Endometrium (tissue), 2 donors: Measurements from ENCODE around the gene TBC1D9.

Experiments used
- FAIRE-seq: peaks from 2 replicates; lab custom pipeline; 2012; peaks lifted over from hg19 to GRCh38; lab: Jason Lieb, UNC
- donor health status: control.
- donor health status: control.

The TBC1D9 gene

DNA sequence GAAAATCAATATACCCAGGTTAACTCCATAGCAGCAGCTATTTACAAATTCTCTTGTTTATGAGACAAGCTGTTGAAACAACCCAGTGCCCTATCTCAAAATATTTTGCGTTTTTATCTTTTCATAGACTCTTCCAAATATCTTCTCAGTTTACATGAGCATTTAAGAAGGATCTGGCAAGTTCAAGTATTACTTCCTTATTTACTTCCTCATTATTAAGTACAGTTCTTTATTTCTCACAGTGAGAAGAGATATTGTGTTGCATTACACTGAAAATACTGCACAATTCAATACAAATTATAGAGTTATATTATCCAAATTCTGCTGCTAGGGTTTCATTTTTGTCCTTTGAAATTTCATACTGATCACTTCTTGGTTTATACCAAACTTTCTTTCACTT is 143.8 kb downstream of the TBC1D9 start:
- no peak for FAIRE-seq

- FAIRE-seq, result no peak
These were observed 144.3 kb downstream of the TBC1D9 start for GRCh38 chr4:140611854-140612253.

- FAIRE-seq, result peak; percentile 79
These were observed 146.4 kb downstream of the TBC1D9 start for GRCh38 chr4:140609548-140610425.

DNA sequence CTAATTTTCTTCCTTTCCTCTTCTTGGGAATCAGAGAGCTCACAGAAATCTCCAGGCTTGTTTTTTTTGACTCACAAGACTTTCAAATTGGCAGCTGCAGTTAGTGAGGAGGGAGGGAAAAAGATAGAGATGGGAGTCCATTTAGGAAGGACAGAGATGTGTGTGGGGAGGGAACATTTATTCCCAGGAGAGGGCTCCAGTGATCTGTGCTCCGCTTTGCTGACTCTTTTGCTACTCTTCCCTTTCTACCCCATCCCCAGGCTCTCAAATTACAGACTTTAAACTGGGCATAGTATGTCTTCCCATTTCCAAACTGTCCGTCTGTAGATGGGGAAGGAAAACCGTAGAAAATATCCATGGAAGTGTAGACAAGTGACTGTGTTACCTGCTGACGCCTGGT is 148.3 kb downstream of the TBC1D9 start:
- FAIRE-seq, result no peak

- no peak for FAIRE-seq
These were observed 151.6 kb downstream of the TBC1D9 start for GRCh38 chr4:140604544-140604943.

DNA sequence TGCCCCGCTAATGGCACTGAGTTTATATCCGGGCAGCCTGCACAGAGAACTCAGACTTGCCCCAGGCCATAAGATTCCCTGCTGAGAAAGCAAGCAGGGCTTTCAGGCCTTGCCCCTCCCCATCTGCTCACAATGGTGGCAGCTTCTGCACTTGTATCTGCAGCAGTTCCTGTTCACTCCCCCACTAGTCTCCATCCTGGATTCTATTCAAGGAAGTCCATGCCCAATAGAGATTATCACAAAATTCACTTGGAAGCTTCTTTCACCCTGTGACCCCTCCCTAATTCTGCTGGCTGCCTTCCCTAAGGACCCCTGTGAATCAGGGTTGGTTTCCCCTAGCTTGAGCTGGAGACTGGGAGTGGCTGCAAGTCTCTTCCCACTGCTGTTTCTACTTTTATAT is 152.9 kb downstream of the TBC1D9 start:
- FAIRE-seq, result no peak

DNA sequence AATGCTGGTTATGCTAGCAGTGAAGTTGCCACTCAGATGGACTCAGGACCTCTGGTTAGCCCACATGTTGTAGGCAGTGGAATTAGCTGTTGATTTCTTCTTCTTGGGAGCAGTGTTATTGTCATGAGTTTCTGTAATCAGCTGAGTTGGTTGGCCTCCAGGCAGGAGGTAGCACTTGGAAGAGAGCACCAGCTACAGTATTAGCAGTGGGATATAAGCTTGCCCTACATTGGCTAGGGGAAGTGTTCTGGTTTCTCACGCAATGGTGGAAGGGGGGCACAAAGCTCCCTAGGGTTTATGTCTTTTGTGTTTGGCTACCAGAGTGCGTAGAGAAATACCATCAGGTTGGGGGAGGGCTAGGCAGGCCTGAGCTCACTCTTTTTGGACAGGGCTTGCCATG is 153.5 kb downstream of the TBC1D9 start:
- FAIRE-seq, result no peak

GRCh38 chr4:140600408-140600807 is 155.8 kb downstream of the TBC1D9 start:
- FAIRE-seq, result no peak

- no peak for FAIRE-seq
These were observed 161.1 kb downstream of the TBC1D9 start for GRCh38 chr4:140595065-140595464.

DNA sequence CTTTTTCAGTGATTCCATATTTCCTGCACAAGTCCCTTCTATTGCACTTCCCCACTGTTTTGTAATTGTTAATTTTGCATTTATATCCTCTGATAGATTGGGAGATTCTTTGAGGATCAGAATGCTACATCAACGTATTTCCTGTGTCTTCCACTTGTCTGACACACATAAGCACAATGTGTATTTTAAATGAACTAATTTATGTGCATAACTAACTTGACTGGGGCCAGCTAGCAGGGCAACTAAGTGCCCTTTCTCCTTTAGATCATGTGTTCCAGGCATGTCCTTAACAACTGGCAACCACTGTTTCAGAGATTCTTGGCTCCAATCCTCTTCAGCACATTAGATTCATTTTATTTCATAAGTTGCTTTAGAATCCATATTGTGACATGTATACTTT is 171.7 kb downstream of the TBC1D9 start:
- no peak for FAIRE-seq

GRCh38 chr4:140581078-140581477 is 175.1 kb downstream of the TBC1D9 start:
- no peak for FAIRE-seq

DNA sequence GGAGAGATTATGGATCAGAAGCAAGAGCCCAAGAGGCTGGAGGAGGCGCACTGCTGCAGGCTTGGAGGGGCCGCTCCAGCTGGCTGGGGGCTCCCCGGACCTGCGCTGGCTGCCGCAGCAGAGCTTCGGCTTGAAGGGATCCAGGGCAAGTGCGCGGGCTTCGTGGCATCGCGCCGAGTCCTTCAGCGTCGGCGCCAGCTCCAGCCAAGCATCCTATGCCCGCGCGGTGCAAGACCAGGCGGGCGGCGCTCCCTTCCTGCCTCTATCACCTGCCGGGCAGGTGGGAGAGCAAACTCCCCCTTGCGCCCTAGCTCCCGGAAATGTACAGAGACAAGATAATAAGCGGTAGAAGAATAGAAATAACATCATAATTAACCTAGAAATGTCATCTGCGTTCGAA is 176.9 kb downstream of the TBC1D9 start:
- FAIRE-seq, result no peak

DNA sequence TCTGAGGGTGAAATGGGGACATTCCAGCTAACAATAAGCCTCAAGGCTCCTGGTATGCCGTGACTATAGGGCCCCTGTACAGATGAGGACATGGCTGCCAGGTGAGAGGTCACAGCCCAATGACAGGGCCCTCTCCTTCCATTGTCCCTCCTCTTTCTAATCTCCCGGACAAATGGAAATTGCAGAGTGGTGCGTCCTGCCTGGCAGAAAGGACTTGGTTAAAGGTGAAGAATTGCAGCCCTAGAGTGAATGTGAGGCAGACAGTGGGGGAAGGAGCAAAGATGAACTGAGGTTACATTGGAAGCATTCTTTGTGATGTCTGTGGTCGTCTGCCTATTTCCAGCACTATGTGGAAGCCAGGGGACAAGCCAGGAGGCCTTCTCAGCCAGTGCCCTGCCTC is 180.7 kb downstream of the TBC1D9 start:
- no peak for FAIRE-seq

GRCh38 chr4:140571620-140572019 is 184.6 kb downstream of the TBC1D9 start:
- FAIRE-seq, result no peak
